Renal cortical epithelial cell (primary cell): Measurements from ENCODE around the gene JAML. TPM values are rescaled to one million over a fixed set of nuclear protein-coding genes. Genes with fewer than 3 reads are reported as not detected.

ENCODE experiments used
- DNase-seq: peaks from one replicate; pipeline ENCODE4 v3.0.0-alpha.2; 2011; ENCODE audit warnings: low read depth
- total RNA-seq: library from RNA; depleted of rRNA; stranded (reverse); fragments of >200 nt; gene quantifications from 2 replicates; pipeline ENCODE4 v1.2.3, GENCODE V29; 2014

JAML gene
- total RNA-seq, 1 donor from 2014 or later, result not detected

GRCh38 chr11:118167906-118168305 lies 56.9 kb downstream of the JAML start:
- DNase-seq, result no peak

- no peak for DNase-seq
These were observed 57.6 kb downstream of the JAML start for GRCh38 chr11:118167253-118167652.

DNA sequence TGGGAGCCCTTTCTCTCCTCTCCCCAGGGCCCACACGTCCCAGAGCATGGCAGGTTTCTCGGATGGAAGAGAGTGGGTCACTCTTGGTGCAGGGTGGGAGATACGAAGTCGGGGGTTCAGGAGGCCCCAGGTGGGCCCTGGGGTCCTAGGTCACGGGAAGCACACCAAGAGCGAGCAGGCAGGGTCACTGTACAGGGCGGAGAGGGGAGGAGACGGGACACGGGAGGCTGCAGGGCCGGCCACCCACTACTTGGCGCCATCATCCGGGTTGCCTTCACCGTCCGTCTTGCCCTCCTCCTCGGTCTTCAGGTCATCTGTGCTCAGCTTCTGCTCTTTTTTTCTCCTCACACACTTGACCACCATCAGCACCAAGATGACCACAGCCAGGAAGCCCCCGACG lies 58.2 kb downstream of the JAML start:
- no peak for DNase-seq

DNA sequence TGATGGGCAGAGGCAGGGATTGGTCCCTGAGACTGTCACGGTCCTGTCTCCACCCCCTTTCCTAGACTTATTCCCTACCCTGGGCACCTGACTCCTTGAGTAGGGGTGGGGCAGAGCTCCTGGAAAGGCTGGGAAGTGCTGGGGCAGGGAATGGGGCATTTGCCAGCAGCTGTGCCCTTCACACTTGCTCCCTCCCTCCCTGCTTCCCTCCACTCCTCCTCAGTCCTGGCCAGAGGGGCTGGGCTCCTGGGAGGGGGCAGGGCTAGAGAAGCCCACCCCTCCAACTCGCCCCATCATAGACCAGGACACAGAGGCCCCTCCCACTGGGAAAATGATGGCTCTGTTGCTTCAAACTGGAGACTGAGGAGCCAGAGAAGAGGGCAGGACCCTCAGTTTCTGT lies 59.9 kb downstream of the JAML start:
- no peak for DNase-seq

- no peak for DNase-seq
These were observed 61.3 kb downstream of the JAML start for GRCh38 chr11:118163494-118163893.

- DNase-seq, result no peak
These were observed 62.0 kb downstream of the JAML start for GRCh38 chr11:118162846-118163245.

DNA sequence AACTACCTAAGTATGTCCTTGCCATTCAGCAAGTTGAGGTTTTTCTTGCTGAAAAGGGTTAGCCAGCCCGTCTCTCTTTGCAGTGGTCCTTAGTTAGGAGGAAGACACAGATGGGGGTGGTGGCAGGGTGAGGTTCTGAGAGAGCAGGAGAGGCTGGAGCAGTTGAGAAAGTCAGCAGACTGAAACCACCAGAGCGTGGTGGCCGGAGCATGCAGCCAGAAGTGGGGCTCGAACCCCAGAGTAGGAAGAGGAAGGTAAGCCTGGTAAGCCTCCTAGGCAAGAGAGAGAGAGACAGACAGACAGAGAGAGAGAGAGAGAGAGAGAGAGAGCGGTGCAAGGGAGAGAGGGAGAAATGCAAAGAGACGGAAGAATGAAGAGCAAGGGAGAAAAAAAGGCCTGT lies 63.0 kb downstream of the JAML start:
- DNase-seq, result no peak

DNA sequence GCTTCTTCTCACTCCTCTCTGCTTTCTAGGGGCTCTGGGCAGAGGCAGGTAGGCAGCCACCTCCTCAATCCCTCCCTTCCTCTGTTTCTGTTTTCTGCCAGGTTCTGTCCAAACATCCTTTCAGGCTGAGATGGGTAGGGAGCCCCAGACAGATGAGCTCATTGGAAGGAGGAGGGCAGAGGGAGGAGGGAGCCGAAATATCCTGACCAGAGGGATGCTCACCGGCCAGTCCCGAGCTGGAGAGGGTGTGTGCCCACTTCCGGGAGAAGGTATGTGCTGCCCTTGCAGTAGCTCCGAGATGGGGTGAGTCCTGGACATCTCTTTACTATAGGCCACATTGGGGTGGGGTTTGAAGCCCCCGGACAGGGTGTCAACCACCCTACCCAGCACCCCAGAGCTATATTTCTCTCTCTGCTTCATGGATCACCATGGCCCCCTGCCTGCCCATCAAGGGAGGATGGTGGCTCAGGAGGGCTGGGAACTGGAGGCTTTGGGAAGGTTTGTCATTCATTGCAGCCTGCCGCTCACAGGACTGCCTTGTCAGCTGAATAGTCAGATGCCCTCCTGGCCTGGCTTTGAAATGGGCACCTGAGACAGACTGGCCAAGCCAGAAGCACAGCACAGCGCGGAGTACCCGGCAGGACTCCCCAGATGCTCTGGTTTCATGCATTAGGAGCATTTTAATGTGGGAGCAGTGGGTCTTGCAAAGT lies 67.5 kb downstream of the JAML start:
- DNase-seq, result no peak

GRCh38 chr11:118156531-118157185 lies 68.2 kb downstream of the JAML start:
- no peak for DNase-seq

DNA sequence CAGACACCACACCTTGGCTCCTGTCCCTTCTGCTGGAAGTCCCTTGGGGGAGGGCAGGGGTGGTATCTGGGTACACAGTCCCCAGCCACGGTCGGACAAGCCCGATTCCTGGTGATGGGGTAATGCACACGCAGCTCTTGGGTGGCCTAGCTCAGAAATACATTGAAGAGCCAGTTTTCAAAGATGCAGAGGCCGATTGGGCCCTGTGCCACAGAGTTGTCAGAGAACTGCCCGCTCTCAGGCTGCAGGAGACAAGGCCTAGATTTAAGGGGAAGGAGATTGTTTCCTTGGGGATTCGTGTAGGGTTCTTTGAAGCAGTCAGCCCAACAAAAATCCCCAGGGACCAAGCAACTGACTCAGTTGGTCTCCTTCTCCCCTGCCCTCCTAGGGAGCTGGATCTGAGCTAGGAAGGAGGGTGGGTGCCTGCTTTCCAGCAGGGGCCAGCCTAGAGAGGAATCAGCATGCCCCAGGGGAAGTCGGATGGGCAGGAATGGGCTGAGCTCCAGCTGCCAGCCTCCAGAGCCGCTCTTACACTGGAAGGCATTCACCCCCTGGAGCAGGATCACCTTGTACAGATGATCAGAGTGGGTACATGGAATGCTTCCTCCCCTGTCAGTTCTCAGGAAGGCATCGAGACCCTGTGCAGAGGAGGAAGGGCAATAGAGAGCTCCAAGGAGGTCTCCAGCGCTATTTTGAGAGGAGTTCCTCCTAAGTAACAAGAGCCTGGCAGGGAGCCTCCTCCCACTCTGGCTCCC lies 68.9 kb downstream of the JAML start:
- no peak for DNase-seq

DNA sequence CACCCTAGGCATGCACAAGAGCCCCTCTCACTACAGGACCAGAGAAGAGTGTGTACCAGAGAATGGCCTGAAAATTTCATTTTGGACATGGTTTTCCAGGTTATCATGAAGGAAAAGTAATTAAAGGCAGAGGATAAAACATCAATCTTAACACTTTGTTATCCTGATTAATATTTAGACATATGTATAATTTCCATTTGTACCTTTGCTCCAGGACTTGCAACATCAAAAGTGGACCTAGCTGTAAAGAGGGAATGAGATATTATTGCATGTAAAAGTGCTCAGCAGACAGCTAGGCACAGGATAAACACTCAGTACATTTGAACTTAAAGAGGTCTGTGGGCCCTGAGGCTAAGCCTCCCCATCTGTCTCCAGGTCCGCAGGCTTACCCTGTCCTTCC lies 70.2 kb downstream of the JAML start:
- DNase-seq, result no peak

DNA sequence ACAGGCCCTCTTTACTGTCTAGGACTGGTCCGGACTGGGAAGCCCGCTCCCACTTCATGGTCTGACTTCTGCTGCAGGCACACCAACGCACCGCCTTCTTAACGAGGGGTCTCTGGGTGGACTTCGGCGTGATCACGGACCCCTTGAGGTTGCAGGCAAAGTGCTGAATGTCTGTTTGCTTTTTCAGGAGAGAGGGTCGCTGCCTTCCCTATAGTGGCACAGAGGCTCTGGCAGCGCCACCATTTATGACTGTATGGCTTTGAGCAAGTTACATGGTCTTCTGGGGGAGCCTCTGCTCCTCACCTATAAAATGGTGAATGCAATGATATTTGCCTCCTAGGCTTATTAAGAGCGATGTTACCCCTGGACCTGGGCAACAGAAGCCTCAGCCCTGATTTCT lies 70.8 kb downstream of the JAML start:
- no peak for DNase-seq

DNA sequence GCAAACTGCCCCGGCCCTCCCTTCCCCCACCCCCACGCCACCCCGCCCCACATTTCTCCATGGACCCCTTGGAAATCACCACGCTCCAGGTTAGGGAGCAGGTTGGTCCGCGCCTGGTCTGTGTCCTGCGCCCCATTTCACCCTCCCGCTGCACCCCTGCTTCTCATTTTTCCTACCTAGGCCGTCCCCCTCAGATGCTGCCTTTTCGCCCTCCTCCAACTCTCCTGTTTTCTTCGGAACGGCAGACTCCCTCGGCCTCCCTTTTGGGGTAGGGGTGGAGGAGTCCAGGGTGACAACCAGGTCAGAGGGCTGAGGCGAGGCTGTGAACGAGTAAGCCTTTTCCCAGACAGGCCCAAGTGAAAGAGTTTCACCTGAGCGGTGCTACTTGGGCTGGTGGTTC lies 71.3 kb downstream of the JAML start:
- DNase-seq, result no peak

DNA sequence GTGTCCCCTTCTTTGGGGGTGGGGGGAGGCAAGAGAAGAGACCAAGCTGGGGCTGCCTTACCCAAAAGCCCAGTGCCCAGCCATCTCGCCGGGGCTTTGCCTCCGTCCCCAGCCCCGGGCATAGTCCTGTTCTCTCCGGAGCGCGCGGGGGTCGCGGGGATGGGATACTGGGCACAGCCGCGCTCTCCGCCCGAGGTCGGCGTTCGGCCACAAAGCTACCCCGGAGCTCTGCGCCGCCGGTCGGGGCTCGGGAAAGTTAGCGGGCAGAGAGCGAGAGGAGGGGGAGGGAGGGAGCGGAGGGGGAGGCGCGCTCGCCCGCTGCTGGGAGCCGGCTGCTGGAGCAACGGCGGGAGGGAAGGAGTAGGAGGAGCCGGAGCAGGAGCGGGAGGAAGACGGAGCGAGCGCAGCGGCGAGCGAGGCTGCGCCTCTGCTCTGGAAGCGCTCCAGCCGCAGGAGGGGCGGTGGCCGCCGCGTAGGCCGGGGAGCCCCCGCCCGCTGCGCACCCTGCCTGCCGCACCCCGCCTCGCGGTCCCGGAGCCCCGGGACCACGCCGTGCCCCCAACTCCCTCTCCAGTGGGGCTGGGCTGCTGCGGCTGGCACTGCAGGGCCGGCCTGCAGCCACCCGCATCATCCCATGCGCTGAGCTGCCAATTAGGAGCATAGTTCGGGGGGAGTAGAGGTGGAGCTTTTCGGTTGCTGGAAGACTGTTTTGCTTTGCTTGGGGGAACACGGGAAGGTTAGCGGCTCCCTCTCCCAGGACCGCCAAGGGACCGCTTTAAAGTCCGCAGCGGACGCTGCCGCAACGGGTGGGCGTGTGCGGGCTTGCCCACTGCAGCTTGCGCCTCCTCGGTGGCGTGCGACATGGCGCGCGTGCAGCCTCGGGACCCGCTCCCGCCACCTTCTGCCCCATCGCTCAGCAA lies 72.0 kb downstream of the JAML start, which contains the start of gene SCN4B:
Gene SCN4B (minus strand): TSS at position 272 of the 920 bp plus-strand sequence. CDS start 150 bp downstream, at position 122.
- no peak for DNase-seq

DNA sequence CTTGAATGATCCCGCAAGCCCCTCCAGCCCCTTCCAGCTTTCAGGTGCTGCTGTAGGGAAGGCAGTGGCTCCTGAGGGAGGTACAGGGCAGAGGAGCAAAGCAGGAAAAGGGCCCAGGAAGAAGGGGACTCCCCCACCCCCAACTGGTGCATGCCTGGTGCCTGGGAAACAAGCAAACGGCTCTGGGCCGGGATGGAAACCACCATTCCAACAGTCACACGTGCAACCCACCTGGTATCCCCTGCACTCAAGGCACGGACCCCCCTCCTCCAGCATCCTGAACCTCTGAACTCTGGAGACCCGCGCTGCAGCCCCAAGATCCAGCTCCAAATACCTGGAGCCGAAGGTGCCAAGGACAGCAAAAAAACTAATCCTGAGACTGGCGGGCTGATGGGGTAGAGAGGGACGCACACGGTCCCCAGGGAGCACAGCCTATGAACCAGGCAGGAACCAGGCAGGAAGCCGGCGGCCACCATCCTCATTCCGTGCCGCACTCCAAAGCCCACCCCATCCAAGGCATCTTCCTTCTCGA lies 72.7 kb downstream of the JAML start:
- DNase-seq, result no peak

DNA sequence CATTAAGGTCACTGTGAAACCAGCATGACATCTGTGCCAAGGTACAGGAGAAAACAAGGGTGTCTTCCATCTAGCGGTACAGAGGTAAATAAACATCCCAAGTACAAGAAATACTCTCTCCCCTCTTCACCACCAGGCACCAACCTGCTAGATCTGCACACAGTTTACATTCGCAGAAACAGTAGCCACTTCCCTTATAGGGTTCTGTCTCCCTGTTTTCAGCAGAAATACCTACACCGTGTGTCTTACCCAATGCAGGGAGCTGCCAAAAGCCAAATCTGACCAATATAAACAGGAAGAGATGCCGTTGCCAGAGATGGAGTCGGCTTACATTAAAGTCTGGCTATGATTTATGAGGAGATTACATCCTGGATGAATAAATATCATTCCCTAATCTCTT lies 73.4 kb downstream of the JAML start:
- DNase-seq, result no peak

GRCh38 chr11:118149493-118149892 lies 75.3 kb downstream of the JAML start:
- DNase-seq, result no peak

- no peak for DNase-seq
These were observed 76.0 kb downstream of the JAML start for GRCh38 chr11:118148856-118149255.

GRCh38 chr11:118148240-118148639 lies 76.6 kb downstream of the JAML start:
- DNase-seq, result no peak

DNA sequence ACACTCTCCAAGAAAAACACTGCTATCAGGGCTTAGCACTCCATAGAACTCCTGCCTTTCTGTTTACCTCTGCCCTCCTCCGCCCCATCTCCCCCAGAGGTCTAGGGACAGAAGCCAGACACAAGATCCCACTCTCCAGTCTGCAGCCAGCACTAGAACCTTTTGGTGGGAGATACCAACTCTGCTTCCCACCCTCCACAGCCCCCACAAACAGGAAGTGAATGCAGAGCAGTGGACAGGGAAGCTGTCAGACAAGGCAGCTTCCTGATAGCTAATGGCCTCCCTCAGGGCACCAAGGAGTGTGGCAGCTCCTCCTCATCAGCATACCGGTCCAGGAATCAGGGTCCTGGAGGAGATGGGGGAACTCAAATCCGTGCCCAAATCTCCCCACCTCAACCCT lies 77.3 kb downstream of the JAML start:
- DNase-seq, result no peak

- DNase-seq, result no peak
These were observed 78.3 kb downstream of the JAML start for GRCh38 chr11:118146554-118146953.
